Measurements from ENCODE around the gene TANC1.

The TANC1 gene

DNA sequence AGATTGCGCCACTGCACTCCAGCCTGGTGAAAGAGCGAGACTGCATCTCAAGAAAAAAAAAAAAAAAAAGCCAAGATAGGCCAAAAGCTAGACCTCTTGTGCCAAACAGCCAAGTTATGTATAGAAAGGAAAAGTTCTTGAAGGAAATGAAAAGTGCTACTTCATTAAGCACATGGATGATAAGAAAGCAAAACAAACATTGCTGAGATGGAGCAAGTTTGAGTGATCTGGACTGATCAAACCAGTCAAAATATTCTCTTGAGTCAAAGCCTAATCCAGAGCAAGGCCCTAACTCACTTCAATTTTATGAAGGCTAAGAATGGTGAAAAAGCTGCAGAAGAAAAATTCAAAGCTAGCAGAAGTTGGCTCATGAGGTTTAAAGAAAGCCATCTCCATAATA is 28.1 kb upstream of the TANC1 start:
- DNase-seq (ENCODE audit: low read depth), result no peak
- no peak for TF ChIP-seq CTCF (IDR thresholded peaks at IDR 0.05; ENCODE audit: low read length, missing control alignments)
- H3K4me3 ChIP-seq (replicated peaks; ENCODE audit: low read depth, low read length), result no peak overlapping the region

DNA sequence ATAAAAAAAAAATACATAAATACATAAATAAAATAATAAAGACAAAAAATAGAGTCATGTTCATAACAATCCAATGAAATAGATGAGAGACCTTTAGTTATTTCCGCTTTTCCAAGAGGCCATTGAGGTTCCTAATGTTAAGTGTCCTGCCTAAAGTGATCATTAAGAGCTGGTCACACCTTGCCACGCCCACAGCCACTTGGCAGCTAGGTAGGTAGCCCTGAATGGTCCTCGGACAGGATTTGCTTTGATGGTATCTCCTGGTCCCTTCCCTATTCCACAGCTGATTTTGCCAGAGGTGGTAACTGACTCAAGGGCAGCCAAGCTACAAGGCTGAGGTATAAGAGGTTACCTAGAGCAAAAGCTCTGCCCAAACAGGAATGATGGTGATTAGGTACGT is 24.5 kb upstream of the TANC1 start:
- H3K4me3 ChIP-seq (replicated peaks; ENCODE audit: low read depth, low read length), result no peak overlapping the region
- DNase-seq (ENCODE audit: low read depth), result no peak
- no peak for TF ChIP-seq CTCF (IDR thresholded peaks at IDR 0.05; ENCODE audit: low read length, missing control alignments)

DNA sequence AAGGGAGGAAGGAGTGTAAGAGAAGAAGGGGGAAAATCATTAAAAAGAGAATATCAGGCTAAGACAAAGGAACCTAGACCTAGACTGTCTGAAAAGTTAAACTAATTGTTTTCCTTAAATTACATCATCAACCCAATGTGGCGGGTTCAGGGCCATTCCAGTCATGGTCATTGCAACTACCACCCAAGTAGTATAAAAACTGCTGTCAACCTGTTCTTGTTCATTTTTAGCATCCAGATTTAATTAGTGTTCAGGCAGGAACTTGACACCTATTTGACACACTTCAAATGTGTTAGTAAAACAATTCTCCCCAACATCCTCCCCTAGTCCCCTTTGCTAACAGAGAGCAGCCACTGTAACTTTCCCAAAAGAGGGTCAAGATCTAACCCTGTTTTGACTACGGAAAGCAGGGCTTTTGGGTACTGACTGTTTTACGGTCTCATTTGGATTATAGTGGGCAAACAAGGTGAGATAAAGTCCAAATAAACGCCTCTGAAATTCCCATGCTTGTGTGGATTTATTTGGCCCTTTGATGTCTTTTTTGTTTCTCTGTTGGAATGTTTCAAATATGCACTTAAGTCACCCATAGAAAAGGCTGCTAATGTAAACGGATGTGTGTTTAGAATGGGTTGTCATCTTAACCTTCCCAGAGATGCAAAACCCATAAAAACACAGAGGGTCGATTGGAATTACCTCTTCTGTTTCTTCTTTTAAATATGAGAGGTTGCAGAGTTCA is 19.3 kb upstream of the TANC1 start:
- H3K4me3 ChIP-seq (replicated peaks; ENCODE audit: low read depth, low read length), result no peak overlapping the region
- DNase-seq (ENCODE audit: low read depth), result no peak
- TF ChIP-seq CTCF (IDR thresholded peaks at IDR 0.05; ENCODE audit: low read length, missing control alignments), result no peak

- peak; percentile 94 for DNase-seq (ENCODE audit: low read depth)
- H3K4me3 ChIP-seq (replicated peaks; ENCODE audit: low read depth, low read length), result no peak overlapping the region
- TF ChIP-seq CTCF (IDR thresholded peaks at IDR 0.05; ENCODE audit: low read length, missing control alignments), result no peak
These were observed 15.0 kb upstream of the TANC1 start for GRCh38 chr2:158953454-158953853.

DNA sequence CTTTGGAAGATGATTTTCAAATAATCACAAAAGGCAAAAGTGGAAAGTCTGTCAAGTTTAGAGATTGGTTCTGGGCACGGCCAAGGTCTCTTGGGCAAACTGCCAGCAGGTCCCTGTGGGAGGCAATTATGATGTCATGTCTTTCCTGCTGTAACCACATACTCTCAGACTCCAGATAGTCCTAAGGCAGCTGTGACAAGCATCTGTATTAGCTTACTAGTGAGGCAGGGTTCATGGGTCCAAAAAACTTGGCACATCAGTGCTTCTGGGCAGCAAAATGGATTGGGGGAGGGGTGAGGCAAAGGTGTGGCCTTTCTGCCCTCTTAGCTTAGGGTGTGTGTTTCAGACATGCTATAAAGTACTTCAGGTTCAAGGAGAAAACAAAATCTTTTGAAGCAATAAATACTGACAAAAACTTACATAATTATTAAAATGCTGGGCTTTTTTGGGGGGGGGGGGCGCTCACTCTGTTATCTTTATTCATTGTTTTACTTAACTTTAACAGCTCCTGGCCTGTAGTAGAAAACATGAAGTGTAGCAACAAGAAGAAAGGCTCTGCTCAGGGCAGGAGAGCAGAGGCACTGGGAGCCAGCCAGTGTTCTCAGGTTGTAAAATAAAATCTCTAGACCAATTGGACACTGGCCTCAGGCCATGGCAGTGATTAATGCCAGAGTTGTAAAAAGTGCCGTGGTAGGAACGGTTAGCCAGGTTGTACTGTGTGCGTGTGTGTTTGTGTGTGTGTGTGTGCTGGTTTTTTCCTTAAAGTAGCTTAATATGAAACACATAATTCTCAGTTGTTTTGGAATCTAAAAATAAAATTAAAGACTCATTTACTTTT is 14.3 kb upstream of the TANC1 start:
- DNase-seq (ENCODE audit: low read depth), result peak; percentile 97
- TF ChIP-seq CTCF (IDR thresholded peaks at IDR 0.05; ENCODE audit: low read length, missing control alignments), result no peak
- no peak overlapping the region for H3K4me3 ChIP-seq (replicated peaks; ENCODE audit: low read depth, low read length)

DNA sequence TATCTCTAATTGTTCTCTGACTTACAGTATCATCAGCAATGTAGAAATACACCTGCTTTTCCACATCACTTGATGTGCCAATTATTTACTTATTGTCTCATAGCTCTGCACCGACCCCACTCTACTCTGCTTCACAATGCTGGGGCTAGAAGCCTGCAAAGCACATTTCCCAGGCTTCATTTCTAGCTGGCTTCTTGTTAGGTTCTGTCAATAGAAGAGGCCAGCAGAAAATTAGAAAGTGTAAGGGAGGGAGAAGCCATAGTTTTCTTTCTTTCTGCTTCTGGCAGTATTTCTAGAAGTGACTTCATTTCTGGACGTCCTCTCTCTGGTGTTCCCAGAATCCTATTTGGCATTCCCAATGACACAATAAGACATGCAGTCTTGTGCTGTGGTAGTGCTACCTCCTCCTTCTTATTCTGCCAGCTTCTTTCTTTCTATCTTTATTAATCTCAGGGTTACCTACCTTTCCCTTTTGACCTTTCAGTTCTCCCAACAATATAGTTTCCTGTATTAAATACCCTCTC is 12.5 kb upstream of the TANC1 start:
- no peak for TF ChIP-seq CTCF (IDR thresholded peaks at IDR 0.05; ENCODE audit: low read length, missing control alignments)
- H3K4me3 ChIP-seq (replicated peaks; ENCODE audit: low read depth, low read length), result no peak overlapping the region
- DNase-seq (ENCODE audit: low read depth), result no peak
